PC-3 (cell line): ENCODE results near the gene COL25A1. TPM values are rescaled to one million over a fixed set of nuclear protein-coding genes. Genes with fewer than 3 reads are reported as not detected.

ENCODE experiments used
- ATAC-seq: fragments of 200-7000 bp; cut with Tn5 transposase; 2 replicates; pipeline ENCODE4 v1.9.1; 2020; ENCODE audit warnings: mild to moderate bottlenecking, moderate library complexity
- BruUV-seq: library from RNA; stranded (reverse); fragments of 400-500 nt; replicated peaks from 2 replicates; lab custom pipeline; 2021; lab: Mats Ljungman, UMichigan
- CTCF ChIA-PET: fragments of 300-600 bp; sonication (Branson Sonifier 250); formaldehyde crosslinking; loops from one replicate; lab custom pipeline; 2022; ENCODE audit warnings: antibody characterized with exemption; lab: Charles Lee
- POLR2A ChIA-PET: fragments of 300-600 bp; sonication (Branson Sonifier 250); formaldehyde crosslinking; loops from one replicate; lab custom pipeline; 2022; ENCODE audit warnings: antibody characterized with exemption; ENCODE audit not compliant: unreplicated experiment; lab: Charles Lee
- DNase-seq: peaks from one replicate; pipeline ENCODE4 v3.0.0-alpha.2; 2015
- H2AFZ ChIP-seq: fragments of 300-600 bp; sonication (generic); 2 replicates; pipeline ENCODE4 v1.6.0; 2016; ENCODE audit warnings: antibody characterized with exemption, low read length
- H3F3A ChIP-seq: fragments of 300-600 bp; sonication (generic); one replicate; pipeline ENCODE4 v1.6.0; 2017; ENCODE audit warnings: antibody characterized with exemption, low read length, control low read depth, mild to moderate bottlenecking; ENCODE audit not compliant: unreplicated experiment
- H3K27ac ChIP-seq: fragments of 300-600 bp; sonication (generic); 2 replicates; pipeline ENCODE4 v1.5.1; 2016; ENCODE audit warnings: mild to moderate bottlenecking, low read length
- H3K27me3 ChIP-seq: fragments of 300-600 bp; sonication (generic); 2 replicates; pipeline ENCODE4 v1.6.1; 2016; ENCODE audit warnings: low read length, mixed read lengths
- H3K36me3 ChIP-seq: fragments of 300-600 bp; sonication (generic); 2 replicates; pipeline ENCODE4 v1.6.1; 2016; ENCODE audit warnings: low read depth, mixed run types, low read length, mixed read lengths
- H3K4me1 ChIP-seq: fragments of 300-600 bp; sonication (generic); 2 replicates; pipeline ENCODE4 v1.5.1; 2016; ENCODE audit warnings: low read length; ENCODE audit not compliant: insufficient read depth
- H3K4me2 ChIP-seq: fragments of 300-600 bp; sonication (generic); 2 replicates; pipeline ENCODE4 v1.6.0; 2016; ENCODE audit warnings: low read length
- H3K4me3 ChIP-seq: fragments of 300-600 bp; sonication (generic); 2 replicates; pipeline ENCODE4 v1.5.1; 2016; ENCODE audit warnings: mild to moderate bottlenecking, low read length, mixed read lengths
- H3K79me2 ChIP-seq: fragments of 300-600 bp; sonication (generic); 2 replicates; pipeline ENCODE4 v1.6.1; 2017; ENCODE audit warnings: low read length, mixed read lengths
- H3K9ac ChIP-seq: fragments of 300-600 bp; sonication (generic); 2 replicates; pipeline ENCODE4 v1.6.0; 2016; ENCODE audit warnings: mild to moderate bottlenecking, low read length
- H3K9me2 ChIP-seq: fragments of 300-600 bp; sonication (generic); replicated peaks from 2 replicates; pipeline ENCODE4 v1.6.1; 2016; ENCODE audit warnings: mixed run types, low read length, mixed read lengths
- H3K9me3 ChIP-seq: fragments of 300-600 bp; sonication (generic); 2 replicates; pipeline ENCODE4 v1.6.1; 2016; ENCODE audit warnings: low read length, mixed read lengths
- H4K20me1 ChIP-seq: fragments of 300-600 bp; sonication (generic); 2 replicates; pipeline ENCODE4 v1.6.1; 2016; ENCODE audit warnings: low read length, mixed read lengths
- EZH2 ChIP-seq: fragments of 300-600 bp; sonication (generic); IDR thresholded peaks from one replicate; pipeline ENCODE4 v1.6.1; 2017; ENCODE audit warnings: antibody characterized with exemption, mild to moderate bottlenecking, low read length; ENCODE audit not compliant: unreplicated experiment
- EZH2phosphoT487 ChIP-seq: fragments of 300-600 bp; sonication (generic); IDR thresholded peaks from 2 replicates; pipeline ENCODE4 v1.6.1; 2018; ENCODE audit warnings: mild to moderate bottlenecking, antibody characterized with exemption, low read length, borderline replicate concordance
- intact Hi-C: fragments of 100-400 bp; cut with micrococcal nuclease; formaldehyde crosslinking; loops from 2 replicates; pipeline ENCODE4 v1.9.0; 2023
- total RNA-seq: library from RNA; depleted of rRNA; stranded (reverse); fragments of >200 nt; gene quantifications from 2 replicates; pipeline ENCODE4 v1.2.3, GENCODE V29; 2014
- TF ChIP-seq, protein P1 (sequence below): fragments of 300-600 bp; sonication (generic); conservative IDR thresholded peaks from 2 replicates; pipeline ENCODE4 v1.5.1; 2017; ENCODE audit warnings: antibody characterized with exemption, low read depth, mild to moderate bottlenecking, low read length

The COL25A1 gene
- total RNA-seq, 1 experiment from 2014 or later: not detected

DNA sequence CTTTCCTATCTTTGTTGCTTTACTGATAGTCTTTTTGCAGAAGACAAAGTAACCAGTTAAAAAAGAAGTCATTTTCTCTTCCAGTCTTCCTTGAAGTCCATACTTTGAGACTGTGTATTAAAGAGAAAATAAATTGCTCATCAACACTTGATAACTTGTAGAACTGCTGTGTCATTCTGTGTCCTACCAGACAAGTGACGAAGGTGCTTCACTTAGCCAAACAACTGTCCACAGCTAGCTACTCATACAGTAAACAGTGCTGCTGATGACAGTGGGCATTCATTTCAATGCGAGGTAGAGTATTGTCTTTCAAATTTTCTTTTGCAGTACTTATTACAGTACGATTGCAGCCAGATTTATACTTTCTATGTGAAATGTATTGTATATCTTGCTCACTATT is 11.5 kb downstream of the COL25A1 start:
- H3K4me3 ChIP-seq: no peak overlapping the region
- intact Hi-C loops: no loop called here
- no peak overlapping the region for H2AFZ ChIP-seq
- no peak overlapping the region for H3K9ac ChIP-seq
- H3K79me2 ChIP-seq: no peaks in the 10 kb centered on the region
- TF ChIP-seq, protein P1, sequence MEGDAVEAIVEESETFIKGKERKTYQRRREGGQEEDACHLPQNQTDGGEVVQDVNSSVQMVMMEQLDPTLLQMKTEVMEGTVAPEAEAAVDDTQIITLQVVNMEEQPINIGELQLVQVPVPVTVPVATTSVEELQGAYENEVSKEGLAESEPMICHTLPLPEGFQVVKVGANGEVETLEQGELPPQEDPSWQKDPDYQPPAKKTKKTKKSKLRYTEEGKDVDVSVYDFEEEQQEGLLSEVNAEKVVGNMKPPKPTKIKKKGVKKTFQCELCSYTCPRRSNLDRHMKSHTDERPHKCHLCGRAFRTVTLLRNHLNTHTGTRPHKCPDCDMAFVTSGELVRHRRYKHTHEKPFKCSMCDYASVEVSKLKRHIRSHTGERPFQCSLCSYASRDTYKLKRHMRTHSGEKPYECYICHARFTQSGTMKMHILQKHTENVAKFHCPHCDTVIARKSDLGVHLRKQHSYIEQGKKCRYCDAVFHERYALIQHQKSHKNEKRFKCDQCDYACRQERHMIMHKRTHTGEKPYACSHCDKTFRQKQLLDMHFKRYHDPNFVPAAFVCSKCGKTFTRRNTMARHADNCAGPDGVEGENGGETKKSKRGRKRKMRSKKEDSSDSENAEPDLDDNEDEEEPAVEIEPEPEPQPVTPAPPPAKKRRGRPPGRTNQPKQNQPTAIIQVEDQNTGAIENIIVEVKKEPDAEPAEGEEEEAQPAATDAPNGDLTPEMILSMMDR: no peak
- TF ChIP-seq EZH2phosphoT487 (no peak), EZH2 (no peak)
- DNase-seq (peak; percentile 1), ATAC-seq (no peak)
- no peaks in the 10 kb centered on the region for H3K4me1 ChIP-seq
- CTCF ChIA-PET: no interaction called here
- no peaks in the 10 kb centered on the region for H3F3A ChIP-seq
- no peak overlapping the region for H3K4me2 ChIP-seq
- no peaks in the 10 kb centered on the region for H3K9me3 ChIP-seq
- H4K20me1 ChIP-seq: no peaks in the 10 kb centered on the region
- POLR2A ChIA-PET: no interaction called here
- H3K36me3 ChIP-seq: no peaks in the 10 kb centered on the region
- no peak overlapping the region for H3K27ac ChIP-seq
- BruUV-seq: no TSS peak
- H3K9me2 ChIP-seq: no peaks in the 10 kb centered on the region
- H3K27me3 ChIP-seq: no peaks in the 10 kb centered on the region

DNA sequence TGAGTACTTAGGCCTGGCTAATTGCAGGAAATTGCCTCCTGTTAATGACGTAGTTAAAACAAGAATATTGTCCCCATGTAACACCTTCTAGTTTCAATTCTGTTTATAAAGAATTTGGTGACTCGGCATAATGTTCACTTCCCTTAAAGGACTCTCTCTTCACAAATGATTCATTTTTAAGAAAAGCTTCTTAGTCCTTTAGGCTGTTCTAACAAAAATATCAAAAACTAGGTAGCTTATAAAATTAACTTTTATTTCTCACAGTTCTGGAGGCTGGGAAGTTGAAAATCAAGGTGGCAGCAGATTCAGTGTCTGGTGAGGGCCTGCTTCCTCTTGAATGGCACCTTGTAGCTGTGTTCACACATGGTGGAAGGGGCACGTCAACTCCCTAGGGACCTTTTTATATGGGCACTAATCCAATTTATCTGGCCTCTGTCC is 23.8 kb downstream of the COL25A1 start:
- ATAC-seq (no peak), DNase-seq (no peak)
- Histone ChIP-seq H2AFZ (no peak overlapping the region), H3K4me2 (no peak overlapping the region), H3K27me3 (peaks cover 32% of the 10 kb centered on the region), H4K20me1 (no peaks in the 10 kb centered on the region), H3K9me3 (no peaks in the 10 kb centered on the region), H3K27ac (no peak overlapping the region), H3K9ac (no peak overlapping the region), H3K9me2 (no peaks in the 10 kb centered on the region), H3F3A (no peaks in the 10 kb centered on the region), H3K4me1 (no peaks in the 10 kb centered on the region), H3K4me3 (no peak overlapping the region), H3K36me3 (no peaks in the 10 kb centered on the region), H3K79me2 (no peaks in the 10 kb centered on the region)
- no TSS peak for BruUV-seq
- ChIA-PET CTCF (no interaction called here), POLR2A (no interaction called here)
- intact Hi-C loops: no loop called here
- TF ChIP-seq, protein P1: no peak
- no peak for TF ChIP-seq EZH2
- TF ChIP-seq EZH2phosphoT487: no peak

DNA sequence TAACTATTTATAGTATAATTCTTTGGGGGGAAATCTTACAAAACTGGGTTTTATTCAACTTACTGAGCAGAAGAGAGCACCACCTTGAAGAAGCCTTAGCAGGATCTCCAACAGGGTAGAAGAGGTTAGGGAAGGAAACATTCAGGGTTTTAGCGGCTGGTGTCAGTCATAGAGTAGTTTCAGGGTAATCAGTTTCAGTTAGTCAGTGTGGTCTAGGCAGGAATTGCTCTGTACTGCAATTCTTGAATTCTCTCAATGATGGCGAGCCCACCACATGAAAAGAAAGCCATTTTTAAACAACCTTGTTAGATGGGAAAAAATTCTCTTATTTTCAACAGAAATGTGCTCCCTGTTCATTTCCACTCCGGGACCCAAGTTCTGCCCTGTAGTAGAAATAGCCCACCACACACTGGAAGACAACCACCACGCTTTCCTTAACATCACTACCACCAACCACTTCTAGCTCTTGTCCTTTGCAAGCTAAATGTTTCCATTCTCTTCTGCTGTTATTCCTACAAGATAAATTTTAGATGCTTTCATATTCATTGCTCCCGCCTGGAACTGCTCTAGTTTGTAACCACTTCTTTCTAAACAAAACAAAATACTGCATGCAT is 25.9 kb downstream of the COL25A1 start:
- Histone ChIP-seq H3K9ac (no peak overlapping the region), H3K79me2 (no peaks in the 10 kb centered on the region), H3K27ac (no peak overlapping the region), H3K9me2 (no peaks in the 10 kb centered on the region), H3F3A (no peaks in the 10 kb centered on the region), H3K9me3 (no peaks in the 10 kb centered on the region), H4K20me1 (no peaks in the 10 kb centered on the region), H3K4me1 (no peaks in the 10 kb centered on the region), H3K4me2 (no peak overlapping the region), H3K27me3 (peaks cover 28% of the 10 kb centered on the region), H2AFZ (no peak overlapping the region), H3K36me3 (no peaks in the 10 kb centered on the region), H3K4me3 (no peak overlapping the region)
- DNase-seq: no peak
- POLR2A ChIA-PET: interaction anchor here (0.5 kb wide), 1 partner anchor 79 kb away, joined by 3 read pairs; no protein-coding TSS in a partner anchor
- intact Hi-C loops: no loop called here
- no TSS peak for BruUV-seq
- ATAC-seq: no peak
- no peak for TF ChIP-seq EZH2
- TF ChIP-seq, protein P1: no peak
- TF ChIP-seq EZH2phosphoT487: no peak
- CTCF ChIA-PET: no interaction called here
